Stimulated activated effector memory CD8-positive, alpha-beta T cell treated with anti-CD3 and anti-CD28 coated beads, Interleukin-12 subunit alpha, Interleukin-12 subunit beta, amount 100 ng/mL, for 72 hours (primary cell): ENCODE results near the gene ABR.

Source experiments
- ATAC-seq: fragments of 150-1000 bp; cut with Tn5 transposase; 2 replicates; pipeline ENCODE4 v1.10.0; 2021
- DNase-seq, 2 donors: peaks; one replicate each; pipeline ENCODE4 v3.0.0; 2021 to 2022; ENCODE audit warnings: low spot score in 2 of 2
- H3K27ac Mint-ChIP-seq: one replicate; pipeline ENCODE4 v1.8.0; 2022; ENCODE audit warnings: mild to moderate bottlenecking, mixed read lengths
- H3K36me3 Mint-ChIP-seq: one replicate; pipeline ENCODE4 v1.8.0; 2022; ENCODE audit warnings: mild to moderate bottlenecking, mixed read lengths
- H3K4me1 Mint-ChIP-seq: one replicate; pipeline ENCODE4 v1.8.0; 2022; ENCODE audit warnings: mixed read lengths
- H3K4me3 Mint-ChIP-seq: one replicate; pipeline ENCODE4 v1.8.0; 2022; ENCODE audit warnings: mild to moderate bottlenecking, mixed read lengths
- H3K9me3 Mint-ChIP-seq: one replicate; pipeline ENCODE4 v1.8.0; 2022; ENCODE audit warnings: mixed read lengths

ABR gene

GRCh38 chr17:962166-962565 is 217.6 kb downstream of the ABR start:
- no peak for ATAC-seq
- no peak for DNase-seq
- Mint-ChIP-seq H3K27ac (no peak overlapping the region), H3K9me3 (no peaks in the 10 kb centered on the region), H3K4me3 (no peak overlapping the region), H3K36me3 (no peaks in the 10 kb centered on the region), H3K4me1 (no peaks in the 10 kb centered on the region)

DNA sequence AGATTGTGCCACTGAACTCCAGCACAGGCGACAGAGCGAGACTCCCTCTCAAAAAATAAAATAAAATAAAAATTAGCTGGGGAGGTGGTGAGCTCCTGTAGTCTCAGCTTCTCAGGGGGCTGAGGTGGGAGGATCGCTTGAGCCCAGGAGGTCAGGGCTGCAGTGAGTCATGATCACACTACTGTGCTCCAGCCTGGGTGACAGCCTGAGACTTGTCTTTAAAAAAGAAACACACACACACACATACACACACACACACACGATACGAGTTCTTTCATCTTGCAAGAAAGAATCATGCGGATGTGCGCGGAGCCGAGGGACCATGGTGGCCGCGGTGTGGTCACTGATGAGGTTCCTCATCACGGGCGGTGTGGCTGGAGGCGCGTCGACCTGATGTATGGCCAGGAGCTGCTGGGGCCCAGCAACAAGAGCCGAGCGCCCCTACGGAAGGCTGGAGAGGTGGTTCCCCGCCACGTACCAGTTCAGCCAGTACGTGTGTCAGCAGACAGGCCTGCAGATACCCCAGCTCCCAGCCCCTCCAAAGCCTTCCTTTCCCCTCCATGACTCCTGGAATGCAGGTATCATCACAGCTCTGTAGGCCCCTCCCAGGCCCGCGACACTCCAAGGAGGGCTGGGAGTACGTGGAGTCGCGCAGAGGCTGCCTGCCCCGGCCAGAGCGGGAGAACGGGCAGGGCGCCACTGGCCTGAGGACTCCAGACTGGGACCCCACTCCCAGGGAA is 220.9 kb downstream of the ABR start:
- no peaks in the 10 kb centered on the region for H3K4me1 Mint-ChIP-seq
- DNase-seq (no peak), ATAC-seq (no peak)
- no peak overlapping the region for H3K4me3 Mint-ChIP-seq
- no peaks in the 10 kb centered on the region for H3K36me3 Mint-ChIP-seq
- H3K27ac Mint-ChIP-seq = no peak overlapping the region
- no peaks in the 10 kb centered on the region for H3K9me3 Mint-ChIP-seq

GRCh38 chr17:957856-958421 is 221.8 kb downstream of the ABR start:
- Mint-ChIP-seq H3K4me1 (no peaks in the 10 kb centered on the region), H3K9me3 (no peaks in the 10 kb centered on the region), H3K27ac (no peak overlapping the region), H3K4me3 (no peak overlapping the region), H3K36me3 (no peaks in the 10 kb centered on the region)
- ATAC-seq (no peak), DNase-seq (no peak)

GRCh38 chr17:956905-957304 is 222.9 kb downstream of the ABR start:
- Mint-ChIP-seq H3K27ac (no peak overlapping the region), H3K9me3 (no peaks in the 10 kb centered on the region), H3K4me1 (no peaks in the 10 kb centered on the region), H3K4me3 (no peak overlapping the region), H3K36me3 (no peaks in the 10 kb centered on the region)
- no peak for DNase-seq
- no peak for ATAC-seq

- Mint-ChIP-seq H3K4me3 (no peak overlapping the region), H3K9me3 (no peaks in the 10 kb centered on the region), H3K36me3 (no peaks in the 10 kb centered on the region), H3K27ac (no peak overlapping the region), H3K4me1 (no peaks in the 10 kb centered on the region)
- ATAC-seq (no peak), DNase-seq (no peak)
Observed at GRCh38 chr17:954431-955164, 225.2 kb downstream of the ABR start.

DNA sequence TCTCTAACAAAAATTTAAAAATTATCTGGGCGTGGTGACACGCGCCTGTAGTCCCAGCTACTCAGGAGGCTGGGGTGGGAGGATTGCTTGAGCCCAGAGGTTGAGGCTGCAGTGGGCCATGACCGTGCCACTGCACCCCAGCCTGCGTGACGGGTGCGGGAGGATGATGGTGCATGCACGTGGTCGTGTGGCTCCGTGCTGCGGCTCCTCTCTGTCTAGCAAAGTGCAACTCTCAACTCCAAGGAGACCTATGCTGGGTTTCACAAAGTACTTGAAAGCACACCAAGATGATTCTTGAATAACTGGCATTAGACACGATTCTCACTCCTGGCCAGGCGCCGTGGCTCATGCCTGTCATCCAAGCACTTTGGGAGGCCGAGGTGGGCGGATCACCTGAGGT is 226.0 kb downstream of the ABR start:
- H3K36me3 Mint-ChIP-seq = no peaks in the 10 kb centered on the region
- no peak for ATAC-seq
- no peak overlapping the region for H3K4me3 Mint-ChIP-seq
- H3K4me1 Mint-ChIP-seq = no peaks in the 10 kb centered on the region
- DNase-seq = no peak
- H3K27ac Mint-ChIP-seq = no peak overlapping the region
- no peaks in the 10 kb centered on the region for H3K9me3 Mint-ChIP-seq
